Endometrial microvascular endothelial cells (primary cell): ENCODE measurements around the gene IGSF22. TPM values are rescaled to one million over a fixed set of nuclear protein-coding genes. Genes with fewer than 3 reads are reported as not detected.
"Not testable (repeated sequence)": the region's sequence is repeated elsewhere in the genome, so short reads cannot be mapped to it uniquely, and the experiment has no call there.

Source experiments
- in situ Hi-C: cut with HindIII; loops from 2 replicates; pipeline ENCODE4 v1.10.0; 2017; ENCODE audit warnings: low sequenced_read_pairs, low pct_unique_long_range_greater_than_20kb; ENCODE audit errors: inconsistent ontology term
- total RNA-seq: library from RNA; depleted of rRNA; stranded (reverse); fragments of >200 nt; gene quantifications from one replicate; pipeline ENCODE4 v1.2.3, GENCODE V29; 2015; ENCODE audit errors: inconsistent ontology term

IGSF22 gene
- total RNA-seq, 1 donor from 2014 or later, result 0.09 TPM

DNA sequence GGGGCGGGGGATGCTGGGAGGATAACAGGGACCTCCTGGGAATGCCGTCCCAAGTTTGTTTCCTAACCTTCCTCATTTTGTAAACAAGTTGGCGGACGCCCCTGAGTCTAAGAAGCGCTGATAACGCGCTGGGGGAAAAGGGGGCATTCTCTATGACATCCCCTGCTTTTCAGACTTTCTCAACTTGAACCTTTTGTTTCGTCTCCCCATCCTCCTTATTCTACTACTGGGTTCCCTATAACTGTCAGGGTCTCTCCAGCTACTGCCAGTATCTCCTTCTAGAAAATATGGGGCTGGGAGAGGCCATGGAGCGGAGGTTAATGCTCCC lies 26.8 kb downstream of the IGSF22 start:
- in situ Hi-C loops, result no loop called here

DNA sequence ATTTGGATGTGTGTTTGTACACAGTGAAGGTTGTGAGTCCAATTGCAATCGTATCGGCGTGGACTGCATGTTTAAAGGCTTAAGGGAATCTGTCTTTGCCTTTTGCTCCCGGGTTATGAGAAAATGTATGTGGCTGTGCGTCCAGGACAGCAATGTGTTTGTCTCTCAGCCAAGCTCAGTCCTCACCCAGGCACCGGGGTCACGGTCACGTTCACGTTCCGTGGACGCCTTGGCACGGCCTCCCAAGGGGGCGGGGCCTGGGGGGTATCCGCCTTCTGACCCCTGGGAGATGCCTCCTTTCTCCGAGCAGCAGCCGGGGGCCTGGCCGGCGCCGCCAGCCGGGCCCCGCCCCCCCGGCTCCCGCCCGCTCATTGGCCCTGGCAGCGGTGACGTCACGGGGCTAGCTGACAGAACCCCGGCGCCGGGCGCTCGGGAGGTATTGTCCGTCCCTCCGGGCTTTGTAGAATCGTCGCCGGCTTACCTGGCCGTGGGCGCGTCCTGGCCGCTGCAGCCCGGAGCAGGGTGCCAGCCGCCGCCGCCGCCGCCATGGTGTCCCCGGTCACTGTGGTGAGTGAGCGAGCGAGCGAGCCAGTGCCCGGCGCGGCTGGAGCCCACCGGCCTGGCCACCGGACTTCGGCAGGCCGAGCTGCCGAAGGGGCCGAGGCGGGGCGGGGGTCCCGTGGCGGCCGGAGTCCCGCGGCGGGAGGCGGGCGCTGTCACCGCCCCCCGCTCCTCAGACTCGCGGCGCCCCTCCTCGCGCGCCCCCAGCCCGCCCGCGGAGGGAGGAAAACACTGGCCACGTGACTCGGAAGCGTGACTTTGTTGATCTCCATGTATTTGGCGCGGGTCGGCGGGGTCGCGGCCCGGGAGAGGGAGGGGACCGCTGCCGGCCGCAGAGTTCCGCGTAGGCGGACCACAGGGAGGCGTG lies 27.4 kb downstream of the IGSF22 start, which contains the start of gene TMEM86A:
Gene TMEM86A, plus strand, starts transcription at position 439 of the 928 bp plus-strand sequence. Its CDS starts 108 bp downstream, at position 547.
- in situ Hi-C loops, result no loop called here

DNA sequence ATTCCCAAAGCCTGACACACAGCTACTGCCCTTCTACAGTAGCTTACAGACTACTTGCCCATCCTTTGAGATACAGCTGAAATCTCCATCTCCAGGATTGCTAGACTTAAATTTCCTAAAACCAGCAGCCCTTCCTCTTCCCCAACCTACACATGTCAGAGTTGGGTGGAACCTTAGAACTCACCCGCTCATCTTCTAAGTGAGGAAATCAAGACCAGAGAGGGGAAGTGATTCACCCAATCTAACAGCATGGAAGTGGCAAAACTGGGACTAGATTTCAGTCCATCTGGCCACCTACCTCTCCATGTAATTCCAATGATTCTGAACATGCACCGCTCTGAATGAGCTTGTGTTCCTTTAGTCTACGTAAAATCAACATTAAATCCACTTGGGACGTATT lies 28.4 kb downstream of the IGSF22 start:
- in situ Hi-C loops, result no loop called here

DNA sequence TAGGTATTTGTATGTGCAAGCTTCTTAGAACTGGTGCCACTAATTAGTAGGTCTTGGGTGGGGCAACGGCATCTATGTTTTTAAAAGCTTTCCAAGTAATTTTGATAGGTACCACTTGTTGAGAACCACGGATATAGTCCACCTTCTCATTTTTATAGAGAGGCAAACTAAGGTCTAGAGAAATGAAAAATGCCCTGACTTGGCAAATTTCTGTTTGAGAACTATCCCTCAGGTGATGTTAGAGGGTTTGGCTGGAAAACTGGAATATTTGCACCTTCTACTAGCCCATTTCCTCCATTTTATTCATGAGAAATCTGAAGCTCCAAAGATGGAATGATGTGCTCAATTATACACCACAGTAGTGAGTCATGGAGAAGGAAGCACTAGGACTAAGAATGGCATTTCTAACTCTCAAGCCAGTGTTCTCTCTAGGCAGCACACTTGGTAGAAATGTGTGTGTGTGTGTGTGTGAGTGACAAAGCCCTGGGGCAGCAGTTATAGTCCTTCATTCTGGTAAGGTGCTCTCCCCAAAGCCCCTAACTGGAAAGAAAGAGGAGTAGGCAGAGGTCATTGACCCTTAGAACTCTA lies 29.3 kb downstream of the IGSF22 start:
- in situ Hi-C loops, result no loop called here

DNA sequence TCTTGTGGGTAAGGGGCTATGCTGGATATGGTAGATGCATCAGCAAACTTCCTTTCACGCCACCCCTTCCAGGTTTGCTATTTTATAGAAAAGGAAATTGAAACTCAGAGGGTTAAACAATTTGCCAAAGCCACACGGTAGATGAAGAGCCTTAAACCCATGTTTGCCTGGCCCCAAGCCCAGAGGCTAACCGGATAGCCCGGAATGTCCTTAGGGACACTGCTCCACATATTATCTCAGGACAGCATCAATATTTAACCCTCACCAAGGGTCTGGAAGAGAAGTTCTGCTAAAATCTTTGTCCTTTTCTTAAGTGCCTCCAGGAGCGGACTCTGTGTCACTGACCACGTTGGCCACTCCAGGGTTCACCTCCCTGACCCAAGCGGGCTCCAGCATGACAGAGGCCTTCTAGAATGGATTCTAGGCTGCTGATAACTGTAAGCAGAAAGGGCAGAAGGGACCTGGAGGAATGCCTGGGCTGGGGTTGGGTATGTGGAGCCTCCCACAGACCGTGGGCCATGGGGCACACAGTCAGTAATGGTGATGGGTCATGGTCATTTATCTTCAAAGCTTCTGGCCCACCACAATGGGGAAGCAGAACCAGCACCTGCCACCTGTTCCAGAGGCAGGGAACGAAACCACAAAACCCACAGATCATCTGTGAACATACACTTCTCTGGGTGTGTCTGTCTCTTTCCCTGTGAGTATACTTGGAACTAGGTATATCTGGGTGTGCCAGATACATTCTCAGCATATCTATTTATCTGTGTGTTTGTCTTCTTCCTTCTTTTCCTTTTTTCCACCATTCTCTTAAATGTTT lies 32.8 kb downstream of the IGSF22 start:
- in situ Hi-C loops, result no loop called here

DNA sequence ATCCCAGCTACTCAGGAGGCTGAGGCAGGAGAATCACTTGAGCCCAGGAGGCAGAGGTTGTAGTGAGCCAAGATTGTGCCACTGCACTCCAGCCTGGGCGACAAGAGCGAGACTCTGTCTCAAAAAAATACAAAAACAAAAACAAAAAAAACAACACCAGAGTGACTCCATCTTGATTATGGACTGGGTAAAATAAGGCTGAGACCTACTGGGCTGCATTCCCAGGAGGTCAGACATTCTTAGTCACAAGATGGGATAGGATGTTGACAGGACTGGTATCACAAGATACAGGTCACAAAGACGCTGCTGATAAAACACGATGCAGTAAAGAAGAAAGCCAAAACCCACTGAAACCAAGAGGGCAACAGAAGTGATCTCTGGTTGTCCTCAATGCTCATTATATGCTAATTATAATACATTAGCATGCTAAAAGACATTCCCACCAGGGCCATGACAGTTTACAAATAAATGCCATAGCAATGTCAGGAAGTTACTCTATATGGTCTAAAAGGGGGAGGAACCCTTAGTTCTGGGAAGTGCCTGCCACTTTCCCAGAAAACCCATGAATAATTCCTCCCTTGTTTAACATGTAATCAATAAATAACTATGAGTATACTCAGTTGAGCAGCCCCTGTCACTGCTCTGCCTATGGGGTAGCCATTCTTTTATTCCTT lies 34.4 kb downstream of the IGSF22 start:
- in situ Hi-C loops, result not testable (repeated sequence)

DNA sequence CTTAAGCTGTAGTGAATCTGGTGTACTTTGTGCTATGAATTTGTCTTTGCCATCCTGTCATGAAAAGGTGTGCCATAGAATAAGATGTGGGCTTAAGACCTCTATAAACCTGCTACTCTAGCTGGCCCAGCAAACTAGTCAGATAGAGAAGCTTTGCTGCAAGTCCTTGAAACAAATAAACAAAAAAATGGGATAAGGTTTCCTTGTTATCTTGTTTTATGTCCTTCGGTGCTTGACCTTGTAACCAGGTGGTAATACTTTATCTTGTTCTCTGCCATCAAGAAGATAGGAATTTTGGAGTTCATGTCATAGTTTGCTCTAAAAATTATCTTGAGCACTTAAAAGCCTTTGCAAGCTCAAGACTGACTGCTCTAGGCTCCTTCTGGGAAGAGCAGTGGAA lies 41.7 kb downstream of the IGSF22 start:
- in situ Hi-C loops, result no loop called here

DNA sequence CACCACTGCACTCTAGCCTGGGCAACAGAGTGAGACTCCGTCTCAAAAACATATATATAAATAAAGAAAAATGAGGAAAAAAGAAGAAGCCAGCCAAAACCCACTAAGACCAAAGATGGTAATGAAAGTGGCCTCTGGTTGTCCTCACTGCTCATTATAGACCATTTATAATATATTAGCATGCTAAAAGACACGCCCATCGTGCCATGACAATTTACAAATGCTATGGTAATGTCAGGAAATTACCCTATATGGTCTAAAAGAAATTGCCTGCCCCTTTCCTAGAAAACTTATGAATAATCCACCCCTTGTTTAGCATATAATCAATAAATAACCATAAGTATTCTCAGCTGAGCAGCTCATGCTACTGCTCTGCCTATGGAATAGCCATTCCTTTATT lies 43.5 kb downstream of the IGSF22 start:
- in situ Hi-C loops, result no loop called here

DNA sequence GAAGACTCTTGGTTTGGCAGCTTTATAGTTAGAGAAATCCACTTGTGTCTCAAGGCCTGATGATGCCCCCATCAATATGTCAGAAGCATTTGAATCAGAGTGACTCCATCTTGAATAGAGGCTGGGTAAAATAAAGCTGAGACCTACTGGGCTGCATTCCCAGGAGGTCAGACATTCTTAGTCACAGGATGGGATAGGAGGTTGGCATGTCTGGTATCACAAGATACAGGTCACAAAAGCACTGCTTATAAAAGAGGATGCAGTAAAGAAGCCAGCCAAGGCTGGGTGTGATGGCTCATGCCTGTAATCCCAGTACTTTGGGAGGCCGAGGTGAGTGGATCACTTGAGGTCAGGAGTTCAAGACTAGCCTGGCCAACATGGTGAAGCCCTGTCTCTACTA lies 44.0 kb downstream of the IGSF22 start:
- in situ Hi-C loops, result not testable (repeated sequence)

DNA sequence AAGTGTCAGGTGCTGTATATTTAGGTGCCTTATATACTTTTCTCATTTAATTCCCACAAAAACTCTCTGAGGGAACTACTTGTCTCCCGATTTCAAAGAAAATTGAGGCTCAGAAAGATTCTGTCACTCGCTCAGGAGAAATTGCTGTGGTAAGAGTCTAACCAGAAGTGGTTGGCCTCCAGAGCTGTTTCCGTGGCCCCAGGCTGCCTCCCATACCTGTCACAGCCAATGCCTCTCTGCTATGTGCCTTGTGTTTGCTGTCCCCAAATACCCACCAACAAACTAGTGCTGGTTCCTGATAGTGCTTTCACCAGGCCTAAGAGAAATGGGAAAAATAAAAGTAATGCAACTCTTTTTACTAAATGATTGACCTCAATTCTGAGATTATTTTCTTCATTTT lies 48.4 kb downstream of the IGSF22 start:
- in situ Hi-C loops, result no loop called here

DNA sequence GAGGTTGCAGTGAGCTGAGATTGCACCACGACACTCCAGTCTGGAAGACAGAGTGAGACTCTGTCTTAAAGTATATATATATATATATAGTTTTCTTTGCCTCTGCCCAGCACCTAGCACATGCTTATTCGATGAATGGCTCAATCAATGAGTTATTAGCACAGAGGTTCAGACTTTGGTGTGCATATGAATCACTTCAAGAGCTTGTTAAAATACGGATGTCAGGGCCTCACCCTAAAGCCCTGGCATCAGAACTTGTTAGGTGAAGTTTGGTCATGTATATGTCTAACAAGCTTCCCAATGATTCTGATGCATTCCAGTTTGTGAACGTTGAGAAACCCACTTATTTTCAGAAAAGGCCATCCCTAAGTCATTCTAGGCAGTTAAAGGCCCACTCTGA lies 49.2 kb downstream of the IGSF22 start:
- in situ Hi-C loops, result no loop called here

DNA sequence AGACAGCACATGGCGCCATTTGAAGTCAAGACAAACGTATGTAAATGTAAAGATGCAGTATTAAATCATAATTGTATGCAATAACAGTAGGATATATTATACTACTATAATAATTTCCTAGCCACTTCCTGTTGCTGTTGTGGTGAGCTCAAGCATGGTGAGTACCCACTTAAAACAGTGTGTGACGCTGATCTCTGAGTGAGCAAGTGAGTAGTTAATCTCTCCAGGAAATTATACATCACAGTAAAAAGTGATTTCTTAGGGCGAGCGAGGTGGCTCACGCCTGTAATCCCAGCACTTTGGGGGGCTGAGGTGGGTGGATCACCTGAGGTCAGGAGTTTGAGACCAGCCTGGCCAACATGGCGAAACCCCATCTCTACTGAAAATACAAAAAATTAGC lies 53.8 kb downstream of the IGSF22 start:
- in situ Hi-C loops, result not testable (repeated sequence)

DNA sequence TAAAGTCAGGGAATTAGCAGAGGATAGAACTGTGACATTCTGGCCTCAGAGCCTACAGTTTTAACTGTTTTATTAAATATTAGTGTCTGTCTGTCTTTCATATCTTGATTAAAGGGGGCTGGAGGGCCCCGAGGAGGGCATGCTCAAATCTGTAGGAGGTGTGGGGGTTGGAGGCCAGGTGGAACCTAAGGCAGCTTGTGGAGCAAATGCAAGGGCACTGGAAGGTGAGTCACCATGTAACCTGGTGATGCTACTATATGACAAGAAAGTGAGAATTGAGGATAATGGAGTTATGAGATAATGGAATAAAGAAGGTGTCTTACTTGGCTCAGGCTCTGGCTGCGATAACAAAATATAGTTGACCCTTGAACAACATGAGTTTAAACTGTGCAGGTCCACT lies 54.7 kb downstream of the IGSF22 start:
- in situ Hi-C loops, result no loop called here

DNA sequence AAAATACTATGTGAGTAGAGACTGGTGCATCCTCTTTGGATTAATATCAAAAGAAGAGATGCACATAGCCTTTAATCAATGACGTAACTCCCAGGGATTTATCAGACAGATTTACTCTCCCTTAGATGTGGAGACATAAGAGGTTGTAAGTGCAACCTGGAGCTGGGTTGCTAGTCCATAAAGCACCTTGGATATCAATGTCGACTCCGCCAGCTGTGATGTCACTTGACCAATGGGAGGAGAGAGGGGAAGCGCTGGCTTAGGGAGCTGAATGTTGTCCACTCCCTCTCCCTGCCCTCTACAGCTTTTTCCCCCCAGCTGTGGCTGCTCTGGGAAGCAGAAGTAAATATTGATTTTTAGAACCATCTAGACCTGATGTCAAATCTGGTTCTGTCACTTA lies 56.3 kb downstream of the IGSF22 start:
- in situ Hi-C loops, result no loop called here

DNA sequence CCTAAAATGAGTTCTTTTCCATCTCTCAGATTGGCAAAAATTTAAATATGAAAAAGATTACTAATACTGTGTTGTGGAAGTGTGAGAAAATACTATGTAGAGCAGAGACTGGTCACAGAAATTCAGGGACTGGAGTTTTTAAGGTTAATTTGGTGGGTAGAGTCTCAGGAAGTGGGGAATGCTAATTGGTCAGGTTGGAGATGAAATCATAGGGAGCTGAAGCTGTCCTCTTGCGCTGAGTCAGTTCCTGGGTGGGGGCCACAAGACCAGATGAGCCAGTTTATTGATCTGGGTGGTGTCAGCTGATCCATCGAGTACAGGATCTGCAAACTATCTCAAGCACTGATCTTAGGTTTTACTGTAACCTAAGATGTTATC lies 56.8 kb downstream of the IGSF22 start:
- in situ Hi-C loops, result no loop called here

DNA sequence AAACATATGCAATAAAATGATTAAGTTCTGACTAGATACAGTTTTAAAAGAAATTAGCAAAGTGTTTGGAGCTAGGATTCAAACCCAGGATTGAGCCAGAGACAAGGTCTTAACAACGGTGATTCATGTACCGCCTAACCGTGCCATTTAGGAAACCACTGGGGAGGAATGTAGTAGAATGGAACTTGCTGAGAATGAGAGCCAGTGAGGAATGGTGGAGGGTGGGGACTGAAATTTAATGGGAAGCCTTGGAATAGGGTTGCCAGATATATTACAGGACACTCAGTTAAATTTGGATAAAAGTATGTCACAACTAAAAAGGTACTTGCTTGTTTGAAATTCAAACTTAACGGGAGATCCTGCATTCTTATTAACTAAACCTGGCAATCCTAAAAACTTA lies 57.9 kb downstream of the IGSF22 start:
- in situ Hi-C loops, result no loop called here

DNA sequence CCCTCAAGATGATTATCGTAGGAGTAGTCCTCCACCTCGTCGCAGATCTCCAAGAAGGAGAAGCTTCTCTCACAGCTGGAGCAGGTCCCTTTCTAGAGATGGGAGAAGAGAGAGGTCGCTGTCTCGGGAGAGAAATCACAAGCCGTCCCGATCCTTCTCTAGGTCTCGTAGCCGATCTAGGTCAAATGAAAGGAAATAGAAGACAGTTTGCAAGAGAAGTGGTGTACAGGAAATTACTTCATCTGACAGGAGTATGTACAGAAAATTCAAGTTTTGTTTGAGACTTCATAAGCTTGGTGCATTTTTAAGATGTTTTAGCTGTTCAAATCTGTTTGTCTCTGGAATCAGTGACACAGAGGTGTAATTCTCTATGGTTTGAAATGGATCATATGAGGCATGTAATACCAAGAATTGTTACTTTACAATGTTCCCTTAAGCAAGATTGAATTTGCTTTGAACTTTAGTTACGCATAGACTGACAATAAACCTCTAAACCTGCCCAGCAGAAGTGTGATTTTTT lies 60.6 kb downstream of the IGSF22 start:
- in situ Hi-C loops, result not testable (repeated sequence)

DNA sequence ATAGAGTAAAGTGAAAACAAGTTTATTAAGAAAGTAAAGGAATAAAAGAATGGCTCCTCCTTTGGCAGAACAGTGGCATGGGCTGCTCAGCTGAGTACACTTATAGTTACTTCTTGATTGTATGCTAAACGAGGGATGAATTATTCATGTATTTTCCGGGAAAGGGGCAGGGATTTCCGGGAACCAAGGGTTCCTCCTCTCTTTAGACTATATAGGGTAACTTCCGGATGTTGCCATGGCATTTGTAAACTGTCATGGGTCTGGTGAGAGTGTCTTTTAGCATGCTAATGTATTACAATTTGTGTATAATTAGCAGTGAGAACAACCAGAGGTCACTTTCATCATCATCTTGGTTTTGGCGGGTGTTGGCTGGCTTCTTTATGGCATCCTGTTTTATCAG lies 68.3 kb downstream of the IGSF22 start:
- in situ Hi-C loops, result no loop called here
